HG02623 (cell line): ENCODE data around the gene PROKR1.

Experiments
- ATAC-seq: cut with Tn5 transposase; IDR thresholded peaks from one replicate; pipeline ENCODE4 v1.9.1; 2021; ENCODE audit warnings: moderate library complexity; ENCODE audit not compliant: unreplicated experiment

Gene PROKR1

GRCh38 chr2:68695971-68696370, 52.6 kb downstream of the PROKR1 start:
- ATAC-seq, result no peak

- ATAC-seq, result no peak
These were observed 53.2 kb downstream of the PROKR1 start for GRCh38 chr2:68696554-68696953.

GRCh38 chr2:68698567-68699377, 55.4 kb downstream of the PROKR1 start:
- ATAC-seq, result no peak

DNA sequence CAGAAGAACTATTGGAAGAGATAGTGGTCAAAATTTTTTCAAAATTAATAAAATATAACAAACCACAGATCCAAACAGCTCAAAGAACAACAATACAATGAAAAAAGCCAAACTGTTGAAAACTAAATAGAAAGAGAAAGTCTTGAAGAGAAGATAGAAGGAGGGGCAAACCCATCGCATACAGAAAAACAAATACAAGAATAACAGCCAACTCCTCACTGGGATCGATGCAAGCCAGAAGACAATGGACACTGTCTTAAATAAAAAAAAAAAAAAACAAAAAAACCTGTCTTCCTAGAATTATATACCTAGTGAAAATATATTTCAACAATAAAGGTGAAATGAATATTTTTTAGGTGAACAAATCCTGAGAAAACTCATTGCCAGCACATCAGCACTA, 57.2 kb downstream of the PROKR1 start:
- no peak for ATAC-seq

DNA sequence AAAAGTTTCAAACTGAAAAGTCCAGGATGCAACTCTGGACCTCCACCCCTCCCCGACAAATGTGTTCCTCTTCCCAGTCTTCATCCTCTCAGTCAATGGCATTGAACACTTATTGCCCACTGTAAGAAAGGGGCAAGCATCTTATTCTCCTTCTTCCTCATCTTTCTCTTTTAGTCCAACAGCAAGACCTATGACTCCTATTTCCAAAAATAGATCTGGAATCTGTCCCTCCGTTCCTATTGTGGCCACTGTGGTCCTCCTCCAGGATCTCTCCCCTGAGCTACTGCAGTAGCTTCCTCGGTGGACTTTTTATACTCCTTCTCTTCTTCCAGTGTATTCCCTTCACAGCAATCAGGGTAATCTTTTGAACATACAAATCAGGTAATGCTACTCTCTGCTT, 63.3 kb downstream of the PROKR1 start:
- ATAC-seq, result no peak
